H9 (cell line): Measurements from ENCODE around the gene ALOX15B. TPM values are rescaled to one million over a fixed set of nuclear protein-coding genes. Genes with fewer than 3 reads are reported as not detected.

ENCODE experiments used
- DNase-seq: peaks from one replicate; pipeline ENCODE4 v3.0.0-alpha.2; 2017
- H2AFZ ChIP-seq: one replicate; pipeline ENCODE4 v1.6.1; 2013; ENCODE audit warnings: mild to moderate bottlenecking, low read length, control low read depth, moderate library complexity
- H2AK5ac ChIP-seq: 2 replicates; pipeline ENCODE4 v1.6.1; 2013; ENCODE audit warnings: low read length, control low read depth, mixed read lengths; ENCODE audit not compliant: insufficient read length
- H2BK120ac ChIP-seq: one replicate; pipeline ENCODE4 v1.6.1; 2013; ENCODE audit warnings: low read depth, mild to moderate bottlenecking, low read length, control low read depth, inconsistent platforms; ENCODE audit not compliant: poor library complexity, severe bottlenecking
- H2BK12ac ChIP-seq: 2 replicates; pipeline ENCODE4 v1.6.1; 2013; ENCODE audit warnings: low read length, control low read depth, mixed read lengths, low read depth; ENCODE audit not compliant: insufficient read length
- H2BK15ac ChIP-seq: 2 replicates; pipeline ENCODE4 v1.6.1; 2013; ENCODE audit warnings: low read depth, low read length, control low read depth
- H2BK20ac ChIP-seq: one replicate; pipeline ENCODE4 v1.6.1; 2013; ENCODE audit warnings: low read depth, mild to moderate bottlenecking, low read length, control low read depth, inconsistent platforms; ENCODE audit not compliant: poor library complexity, severe bottlenecking
- H2BK5ac ChIP-seq: 2 replicates; pipeline ENCODE4 v1.6.1; 2013; ENCODE audit warnings: low read length, control low read depth, mixed read lengths; ENCODE audit not compliant: insufficient read length
- H3K14ac ChIP-seq: 2 replicates; pipeline ENCODE4 v1.6.1; 2013; ENCODE audit warnings: low read length, control low read depth; ENCODE audit not compliant: insufficient read depth
- H3K18ac ChIP-seq: 2 replicates; pipeline ENCODE4 v1.6.1; 2013; ENCODE audit warnings: low read depth, mild to moderate bottlenecking, mixed read lengths, low read length, control low read depth; ENCODE audit not compliant: insufficient read length
- H3K23ac ChIP-seq: 2 replicates; pipeline ENCODE4 v1.6.1; 2013; ENCODE audit warnings: low read length, control low read depth, mixed read lengths, low read depth; ENCODE audit not compliant: insufficient read length
- H3K23me2 ChIP-seq: 2 replicates; pipeline ENCODE4 v1.6.1; 2013; ENCODE audit warnings: low read depth, mild to moderate bottlenecking, mixed read lengths, low read length, control low read depth; ENCODE audit not compliant: insufficient read length, poor library complexity, severe bottlenecking
- H3K27ac ChIP-seq: 2 replicates; pipeline ENCODE4 v1.5.1; 2013; ENCODE audit warnings: low read length, control low read depth, mixed read lengths, low read depth; ENCODE audit not compliant: insufficient read length
- H3K27me3 ChIP-seq: 2 replicates; pipeline ENCODE4 v1.6.1; 2013; ENCODE audit warnings: low read length, control low read depth, inconsistent platforms; ENCODE audit not compliant: insufficient read depth
- H3K4ac ChIP-seq: 2 replicates; pipeline ENCODE4 v1.6.1; 2013; ENCODE audit warnings: low read depth, mild to moderate bottlenecking, control low read depth, inconsistent platforms, low read length, moderate library complexity
- H3K4me1 ChIP-seq: 2 replicates; pipeline ENCODE4 v1.6.1; 2013; ENCODE audit warnings: low read length, control low read depth, inconsistent platforms; ENCODE audit not compliant: insufficient read depth
- H3K4me2 ChIP-seq: 2 replicates; pipeline ENCODE4 v1.6.1; 2013; ENCODE audit warnings: low read length, control low read depth, mixed read lengths; ENCODE audit not compliant: insufficient read length, insufficient read depth
- H3K56ac ChIP-seq: 2 replicates; pipeline ENCODE4 v1.6.1; 2013; ENCODE audit warnings: low read depth, mild to moderate bottlenecking, mixed read lengths, low read length, control low read depth; ENCODE audit not compliant: insufficient read length
- H3K79me1 ChIP-seq: 2 replicates; pipeline ENCODE4 v1.6.1; 2013; ENCODE audit warnings: low read depth, mild to moderate bottlenecking, moderate library complexity, low read length, control low read depth, inconsistent platforms; ENCODE audit not compliant: insufficient read depth, poor library complexity, severe bottlenecking
- H3K79me2 ChIP-seq: 2 replicates; pipeline ENCODE4 v1.6.1; 2013; ENCODE audit warnings: low read length, control low read depth, inconsistent platforms; ENCODE audit not compliant: insufficient read depth
- H3K9ac ChIP-seq: 2 replicates; pipeline ENCODE4 v1.6.1; 2013; ENCODE audit warnings: low read length, control low read depth, mixed read lengths; ENCODE audit not compliant: insufficient read length; ENCODE audit errors: extremely low read depth
- H3K9me3 ChIP-seq: one replicate; pipeline ENCODE4 v1.6.1; 2013; ENCODE audit warnings: low read depth, low read length, inconsistent platforms; ENCODE audit not compliant: control insufficient read depth
- H3T11ph ChIP-seq: one replicate; pipeline ENCODE4 v1.6.1; 2013; ENCODE audit warnings: mild to moderate bottlenecking, low read length, control low read depth, inconsistent platforms
- H4K20me1 ChIP-seq: one replicate; pipeline ENCODE4 v1.6.1; 2013; ENCODE audit not compliant: control insufficient read depth, insufficient read length, insufficient read depth
- H4K5ac ChIP-seq: 2 replicates; pipeline ENCODE4 v1.6.1; 2013; ENCODE audit warnings: low read depth, mild to moderate bottlenecking, mixed read lengths, low read length, control low read depth; ENCODE audit not compliant: insufficient read length
- H4K8ac ChIP-seq: replicated peaks from 2 replicates; pipeline ENCODE4 v1.6.1; 2013; ENCODE audit warnings: low read length, control low read depth, mixed read lengths, low read depth; ENCODE audit not compliant: insufficient read length
- H4K91ac ChIP-seq: 2 replicates; pipeline ENCODE4 v1.6.1; 2013; ENCODE audit warnings: low read depth, mild to moderate bottlenecking, moderate library complexity, mixed read lengths, low read length, control low read depth; ENCODE audit not compliant: insufficient read length
- H3K27ac Mint-ChIP-seq, 3 experiments: 2 replicates in 2 of 3; 3 replicates in 1 of 3; pipeline ENCODE4 v1.8.0; 2020 to 2021; ENCODE audit warnings: mixed read lengths in 3 of 3, mild to moderate bottlenecking in 1 of 3, moderate library complexity in 1 of 3
- H3K27me3 Mint-ChIP-seq: 2 replicates; pipeline ENCODE4 v1.8.0; 2021; ENCODE audit warnings: low read depth, mild to moderate bottlenecking, moderate library complexity, mixed read lengths
- H3K36me3 Mint-ChIP-seq, 3 experiments: 2 replicates in 2 of 3; 3 replicates in 1 of 3; pipeline ENCODE4 v1.8.0; 2020 to 2021; ENCODE audit warnings: low read depth in 3 of 3, mixed read lengths in 3 of 3; ENCODE audit not compliant: insufficient read depth in 1 of 3
- H3K4me1 Mint-ChIP-seq, 2 experiments: 2 replicates each; pipeline ENCODE4 v1.8.0; 2020; ENCODE audit warnings: mixed read lengths in 2 of 2
- H3K4me3 Mint-ChIP-seq, 2 experiments: 2 replicates in 1 of 2; 3 replicates in 1 of 2; pipeline ENCODE4 v1.8.0; 2020 to 2021; ENCODE audit warnings: mild to moderate bottlenecking in 2 of 2, mixed read lengths in 2 of 2, moderate library complexity in 1 of 2
- H3K9me3 Mint-ChIP-seq, 2 experiments: 2 replicates in 1 of 2; 3 replicates in 1 of 2; pipeline ENCODE4 v1.8.0; 2020; ENCODE audit warnings: mild to moderate bottlenecking in 2 of 2, mixed read lengths in 2 of 2, moderate library complexity in 1 of 2
- WGBS: extraction: QIAGEN DNeasy Blood & Tissue Kit; methylation state at CpG from one replicate; pipeline ENCODE4 v1.1.7; 2013; ENCODE audit warnings: missing lambda C conversion rate, low lambda C conversion rate, mixed read lengths; ENCODE audit not compliant: insufficient read length; ENCODE audit errors: extremely low coverage; 5-methylcytosine and 5-hydroxymethylcytosine counted together
- microRNA-seq: library from miRNA; unstranded; fragments of <30 nt; microRNA quantifications from one replicate; pipeline ENCODE4, GENCODE V29; 2020; ENCODE audit warnings: borderline microRNAs expressed
- total RNA-seq: library from RNA; stranded (reverse); gene quantifications from 2 replicates; pipeline ENCODE4 v1.2.1, GENCODE V29; 2021
- TF ChIP-seq, protein P1 (sequence below): fragments of 200-600 bp; sonication (generic); conservative IDR thresholded peaks from 3 replicates; pipeline ENCODE4 v1.8.0; 2021; ENCODE audit warnings: antibody characterized with exemption, mild to moderate bottlenecking

The ALOX15B gene
- total RNA-seq, 1 experiment from 2014 or later = not detected

DNA sequence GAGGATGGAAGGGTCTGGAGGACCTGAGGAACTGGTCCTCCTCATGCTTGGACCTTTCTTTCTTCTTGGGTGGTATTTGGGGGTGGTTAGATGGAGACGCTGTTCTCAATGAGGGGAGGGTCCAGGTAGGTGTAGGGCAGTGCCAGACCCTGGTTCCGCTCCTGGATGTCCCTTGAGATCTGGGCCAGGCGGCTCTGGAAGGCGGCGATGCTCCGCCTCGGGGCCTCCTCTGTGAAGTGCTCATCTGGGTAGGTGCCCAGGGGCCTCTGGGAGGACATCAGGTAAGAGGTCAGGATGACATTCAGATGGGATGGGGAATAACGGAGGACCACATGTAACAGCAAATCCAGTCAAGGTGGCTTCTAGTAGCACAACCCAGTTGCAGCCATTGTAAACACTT lies 57.7 kb downstream of the ALOX15B start:
- Histone ChIP-seq H3K27ac (no peak overlapping the region), H2BK12ac (no peak overlapping the region), H4K5ac (no peak overlapping the region), H2AFZ (no peak overlapping the region), H2BK120ac (no peak overlapping the region), H3K9me3 (no peaks in the 10 kb centered on the region), H3K56ac (no peak overlapping the region), H3K4me1 (no peaks in the 10 kb centered on the region; the same call in 1 of the 2 replicates), H2BK5ac (no peak overlapping the region), H3K14ac (no peak overlapping the region), H3K18ac (no peak overlapping the region), H3K23ac (no peak overlapping the region), H3K79me1 (no peaks in the 10 kb centered on the region), H2AK5ac (no peak overlapping the region), H3K23me2 (no peaks in the 10 kb centered on the region), H3K9ac (no peak overlapping the region), H3K4ac (no peak overlapping the region), H4K8ac (no peak overlapping the region), H2BK15ac (no peak overlapping the region), H4K20me1 (no peaks in the 10 kb centered on the region), H4K91ac (no peak overlapping the region), H3K4me2 (no peak overlapping the region), H3T11ph (no peak overlapping the region), H3K27me3 (no peaks in the 10 kb centered on the region), H3K79me2 (no peaks in the 10 kb centered on the region), H2BK20ac (no peak overlapping the region)
- TF ChIP-seq, protein P1, sequence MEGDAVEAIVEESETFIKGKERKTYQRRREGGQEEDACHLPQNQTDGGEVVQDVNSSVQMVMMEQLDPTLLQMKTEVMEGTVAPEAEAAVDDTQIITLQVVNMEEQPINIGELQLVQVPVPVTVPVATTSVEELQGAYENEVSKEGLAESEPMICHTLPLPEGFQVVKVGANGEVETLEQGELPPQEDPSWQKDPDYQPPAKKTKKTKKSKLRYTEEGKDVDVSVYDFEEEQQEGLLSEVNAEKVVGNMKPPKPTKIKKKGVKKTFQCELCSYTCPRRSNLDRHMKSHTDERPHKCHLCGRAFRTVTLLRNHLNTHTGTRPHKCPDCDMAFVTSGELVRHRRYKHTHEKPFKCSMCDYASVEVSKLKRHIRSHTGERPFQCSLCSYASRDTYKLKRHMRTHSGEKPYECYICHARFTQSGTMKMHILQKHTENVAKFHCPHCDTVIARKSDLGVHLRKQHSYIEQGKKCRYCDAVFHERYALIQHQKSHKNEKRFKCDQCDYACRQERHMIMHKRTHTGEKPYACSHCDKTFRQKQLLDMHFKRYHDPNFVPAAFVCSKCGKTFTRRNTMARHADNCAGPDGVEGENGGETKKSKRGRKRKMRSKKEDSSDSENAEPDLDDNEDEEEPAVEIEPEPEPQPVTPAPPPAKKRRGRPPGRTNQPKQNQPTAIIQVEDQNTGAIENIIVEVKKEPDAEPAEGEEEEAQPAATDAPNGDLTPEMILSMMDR = no peak
- no peak overlapping the region; a peak in 1 of 5 replicates for H3K4me3 Mint-ChIP-seq
- H3K27me3 Mint-ChIP-seq = peaks cover 36% of the 10 kb centered on the region
- H3K9me3 Mint-ChIP-seq = no peaks in the 10 kb centered on the region; a peak in 1 of 5 replicates
- no peak overlapping the region; a peak in 1 of 7 replicates for H3K27ac Mint-ChIP-seq
- no peak for DNase-seq
- H3K36me3 Mint-ChIP-seq = no peaks in the 10 kb centered on the region
- no CpG with 5 or more reads among the region's 8 CpGs for WGBS
- peaks cover 0 to 4% of the 10 kb centered on the region in 2 experiments; a peak in 2 of 4 replicates for H3K4me1 Mint-ChIP-seq

Small RNA genes within 50 kb of the gene (microRNA-seq; reads per million reads assigned to microRNA genes)
- gene MIR4314 = not detected

Other genes starting within 250 kb of the ALOX15B start
- gene KDM6B, start 204.8 kb upstream of the ALOX15B start, total RNA-seq = 26.7 and 28.9 TPM in 2 replicates
- gene TMEM88, start 184.0 kb upstream of the ALOX15B start, total RNA-seq = 8.9 and 11.3 TPM in 2 replicates
- 40.0 and 50.2 TPM in 2 replicates for gene NAA38, start 181.5 kb upstream of the ALOX15B start, total RNA-seq
- 17.1 and 18.0 TPM in 2 replicates for gene CYB5D1, start 181.1 kb upstream of the ALOX15B start, total RNA-seq
- gene CHD3, start 150.3 kb upstream of the ALOX15B start, total RNA-seq = 33.2 and 35.7 TPM in 2 replicates
- 1.9 and 2.5 TPM in 2 replicates for gene RNF227, start 122.8 kb upstream of the ALOX15B start, total RNA-seq
- 5.7 and 6.4 TPM in 2 replicates for gene KCNAB3, start 109.2 kb upstream of the ALOX15B start, total RNA-seq
- gene TRAPPC1, start 107.1 kb upstream of the ALOX15B start, total RNA-seq = 132 and 160 TPM in 2 replicates
- gene CNTROB, start 106.9 kb upstream of the ALOX15B start, total RNA-seq = 25.8 and 30.1 TPM in 2 replicates
- 0.15 and 0.35 TPM in 2 replicates for gene GUCY2D, start 36.4 kb upstream of the ALOX15B start, total RNA-seq
- 0.86 and 1.2 TPM in 2 replicates for gene ALOX12B, start 48.7 kb downstream of the ALOX15B start, total RNA-seq
- 0.13 and 0.42 TPM in 2 replicates for gene ALOXE3, start 79.5 kb downstream of the ALOX15B start, total RNA-seq
- gene HES7, start 85.0 kb downstream of the ALOX15B start, total RNA-seq = 0.26 and 0.33 TPM in 2 replicates
- 36.5 and 37.2 TPM in 2 replicates for gene PER1, start 113.3 kb downstream of the ALOX15B start, total RNA-seq
- 22.8 and 22.9 TPM in 2 replicates for gene VAMP2, start 123.9 kb downstream of the ALOX15B start, total RNA-seq
- 12.7 and 14.3 TPM in 2 replicates for gene TMEM107, start 137.3 kb downstream of the ALOX15B start, total RNA-seq
- 3.1 and 3.4 TPM in 2 replicates for gene BORCS6, start 151.1 kb downstream of the ALOX15B start, total RNA-seq
- gene AURKB, start 171.5 kb downstream of the ALOX15B start, total RNA-seq = 160 and 171 TPM in 2 replicates
- 36.9 and 37.0 TPM in 2 replicates for gene CTC1, start 209.0 kb downstream of the ALOX15B start, total RNA-seq
- gene PFAS, start 210.2 kb downstream of the ALOX15B start, total RNA-seq = 224 and 228 TPM in 2 replicates
- gene RANGRF, start 249.6 kb downstream of the ALOX15B start, total RNA-seq = 36.9 and 42.5 TPM in 2 replicates